GM19240 (cell line): Measurements from ENCODE around the gene SMARCA4.
A peak's percentile ranks its signal among the peaks of the same experiment; 100 is the strongest.
"Not testable (repeated sequence)": the region's sequence is repeated elsewhere in the genome, so short reads cannot be mapped to it uniquely, and the experiment has no call there.

Experiments used
- DNase-seq: peaks from one replicate; pipeline ENCODE4 v3.0.0; 2011; ENCODE audit warnings: low spot score; ENCODE audit not compliant: insufficient read length

SMARCA4 gene

DNA sequence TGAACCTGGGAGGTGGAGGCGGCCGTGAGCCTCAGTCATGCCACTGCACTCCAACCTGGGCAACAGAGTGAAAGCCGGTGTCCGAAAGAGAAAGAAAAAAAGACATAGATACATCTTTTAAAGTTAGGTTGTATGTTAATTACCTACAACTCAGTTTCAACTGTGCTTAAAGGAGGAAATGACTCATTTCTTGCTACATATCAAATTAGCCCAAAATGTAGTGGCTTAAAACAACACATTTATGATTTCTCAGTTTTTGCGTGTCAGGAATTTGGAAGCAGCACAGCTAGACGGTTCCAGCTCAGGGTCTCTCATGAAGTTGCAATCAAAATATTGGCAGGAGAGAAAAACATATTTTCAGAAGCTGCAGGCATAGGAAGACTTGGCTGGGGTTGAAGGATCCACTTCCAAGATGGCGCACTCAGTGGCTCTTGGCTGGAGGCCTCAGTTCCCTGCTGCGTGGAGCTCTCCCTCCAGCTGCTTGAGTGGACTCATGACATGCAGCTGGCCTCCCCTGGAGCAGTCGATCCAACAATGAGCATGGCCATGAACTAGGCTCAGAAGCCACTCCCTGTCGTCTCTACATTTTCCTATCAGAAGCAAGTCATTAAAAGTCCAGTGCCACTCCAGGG is 135.5 kb downstream of the SMARCA4 start:
- peak; percentile 26 for DNase-seq

DNA sequence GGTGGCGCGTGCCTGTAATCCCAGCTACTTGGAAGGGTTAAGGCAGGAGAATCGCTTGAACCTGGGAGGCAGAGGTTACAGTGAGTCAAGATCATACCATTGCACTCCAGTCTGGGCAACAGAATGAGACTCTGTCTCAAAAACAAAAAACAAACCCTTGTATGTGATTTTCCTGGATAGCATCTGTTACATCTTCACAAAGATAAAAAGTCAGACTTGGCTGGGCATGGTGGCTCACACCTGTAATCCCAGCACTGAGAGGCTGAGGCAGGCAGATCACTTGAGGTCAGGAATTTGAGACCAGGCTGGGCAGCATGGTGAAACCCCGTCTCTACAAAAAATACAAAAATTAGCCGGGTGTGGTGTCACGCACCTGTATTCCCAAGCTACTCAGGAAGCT is 136.5 kb downstream of the SMARCA4 start:
- DNase-seq = not testable (repeated sequence)

GRCh38 chr19:11098327-11098726 is 137.5 kb downstream of the SMARCA4 start:
- DNase-seq = no peak

DNA sequence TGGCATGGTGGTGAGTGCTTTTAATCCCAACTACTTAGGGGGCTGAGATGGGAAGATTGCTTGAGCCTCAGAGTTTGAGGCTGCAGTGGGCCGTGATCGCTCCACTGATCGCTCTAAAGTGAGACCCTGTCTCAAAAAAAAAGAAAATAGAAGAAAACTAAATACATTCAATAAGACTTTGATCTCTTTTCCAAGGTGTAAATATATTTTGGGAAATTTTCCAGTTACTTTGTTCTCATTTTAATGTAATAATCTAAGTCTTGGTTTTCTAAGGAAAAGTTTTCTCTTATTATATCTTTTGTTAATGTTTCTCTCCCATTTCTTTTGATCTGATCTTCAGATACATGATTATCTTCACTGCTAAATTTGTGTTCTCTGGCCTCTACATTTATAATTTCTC is 138.0 kb downstream of the SMARCA4 start:
- no peak for DNase-seq

DNA sequence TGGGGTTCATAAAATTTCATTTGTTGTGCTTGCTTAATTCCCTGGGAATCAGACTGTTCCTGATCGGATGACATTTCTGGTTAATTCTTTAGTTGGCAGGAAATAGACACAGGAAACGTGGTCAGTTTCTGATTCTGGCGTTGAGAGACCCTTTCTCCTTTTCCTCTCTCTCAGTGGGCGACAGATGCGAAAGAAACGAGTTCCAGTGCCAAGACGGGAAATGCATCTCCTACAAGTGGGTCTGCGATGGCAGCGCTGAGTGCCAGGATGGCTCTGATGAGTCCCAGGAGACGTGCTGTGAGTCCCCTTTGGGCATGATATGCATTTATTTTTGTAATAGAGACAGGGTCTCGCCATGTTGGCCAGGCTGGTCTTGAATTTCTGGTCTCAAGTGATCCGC is 139.2 kb downstream of the SMARCA4 start:
- DNase-seq = no peak

DNA sequence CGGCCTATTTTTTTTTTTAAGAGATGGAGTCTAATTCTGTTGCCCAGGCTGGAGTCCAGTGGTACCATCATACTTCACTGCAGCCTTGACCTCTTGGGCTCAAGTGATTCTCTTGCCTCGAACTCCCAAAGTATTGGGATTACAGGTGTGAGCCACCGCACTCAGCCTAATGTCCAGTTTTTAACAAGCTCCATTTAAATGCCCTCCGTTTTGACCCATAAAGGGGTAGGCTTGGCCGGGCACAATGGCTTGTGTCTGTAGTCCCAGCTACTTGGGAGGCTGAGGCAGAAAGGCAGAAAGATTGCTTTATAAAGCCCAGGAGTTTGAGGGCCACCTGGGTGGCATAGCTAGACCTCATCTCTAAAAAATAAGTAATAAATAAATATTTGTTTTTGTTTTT is 140.2 kb downstream of the SMARCA4 start:
- DNase-seq = no peak

DNA sequence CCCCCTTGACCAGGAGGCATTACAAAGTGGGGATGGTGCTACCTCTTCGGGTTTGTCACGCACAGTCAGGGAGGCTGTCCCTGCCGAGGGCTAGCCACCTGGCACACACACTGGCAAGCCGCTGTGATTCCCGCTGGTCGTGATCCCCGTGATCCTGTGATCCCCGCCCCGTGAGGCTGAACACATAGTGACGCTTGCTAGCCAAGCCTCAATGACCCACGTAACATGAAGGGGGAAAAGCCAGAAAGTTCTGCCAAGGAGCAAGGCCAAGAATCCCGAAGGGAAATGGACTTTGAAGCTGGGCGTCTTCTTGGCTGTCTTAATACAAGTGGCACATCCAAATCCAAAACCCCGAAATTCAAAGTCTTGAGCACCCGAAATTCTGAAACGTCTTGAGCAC is 142.1 kb downstream of the SMARCA4 start:
- DNase-seq = no peak

GRCh38 chr19:11103667-11104066 is 142.8 kb downstream of the SMARCA4 start:
- not testable (repeated sequence) for DNase-seq

GRCh38 chr19:11105014-11105636 is 144.3 kb downstream of the SMARCA4 start:
- no peak for DNase-seq

DNA sequence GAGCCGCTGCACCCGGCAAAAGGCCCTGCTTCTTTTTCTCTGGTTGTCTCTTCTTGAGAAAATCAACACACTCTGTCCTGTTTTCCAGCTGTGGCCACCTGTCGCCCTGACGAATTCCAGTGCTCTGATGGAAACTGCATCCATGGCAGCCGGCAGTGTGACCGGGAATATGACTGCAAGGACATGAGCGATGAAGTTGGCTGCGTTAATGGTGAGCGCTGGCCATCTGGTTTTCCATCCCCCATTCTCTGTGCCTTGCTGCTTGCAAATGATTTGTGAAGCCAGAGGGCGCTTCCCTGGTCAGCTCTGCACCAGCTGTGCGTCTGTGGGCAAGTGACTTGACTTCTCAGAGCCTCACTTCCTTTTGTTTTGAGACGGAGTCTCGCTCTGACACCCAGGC is 145.6 kb downstream of the SMARCA4 start:
- DNase-seq = no peak

DNA sequence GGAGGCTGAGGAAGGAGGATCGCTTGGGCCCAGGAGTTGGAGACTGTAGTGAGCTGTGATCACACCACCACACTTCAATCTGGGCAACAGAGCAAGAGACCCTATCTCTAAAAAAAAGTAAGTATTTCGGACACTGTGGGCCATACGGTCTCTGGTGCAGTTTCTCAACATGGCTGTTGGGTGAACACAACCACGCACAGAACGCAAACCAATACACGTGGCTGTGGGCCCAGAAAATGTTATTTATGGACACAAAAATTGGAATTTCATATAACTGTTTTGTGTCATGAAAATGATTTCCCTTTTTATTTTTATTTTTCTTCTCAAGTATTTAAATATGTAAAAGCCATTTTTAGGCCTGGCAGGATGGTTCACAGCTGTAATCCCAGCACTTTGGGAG is 147.9 kb downstream of the SMARCA4 start:
- no peak for DNase-seq

GRCh38 chr19:11111117-11111770 is 150.4 kb downstream of the SMARCA4 start:
- no peak for DNase-seq

GRCh38 chr19:11111771-11112144 is 150.9 kb downstream of the SMARCA4 start:
- DNase-seq = no peak
